Measurements from ENCODE around the gene EPHA10.

Gene EPHA10

DNA sequence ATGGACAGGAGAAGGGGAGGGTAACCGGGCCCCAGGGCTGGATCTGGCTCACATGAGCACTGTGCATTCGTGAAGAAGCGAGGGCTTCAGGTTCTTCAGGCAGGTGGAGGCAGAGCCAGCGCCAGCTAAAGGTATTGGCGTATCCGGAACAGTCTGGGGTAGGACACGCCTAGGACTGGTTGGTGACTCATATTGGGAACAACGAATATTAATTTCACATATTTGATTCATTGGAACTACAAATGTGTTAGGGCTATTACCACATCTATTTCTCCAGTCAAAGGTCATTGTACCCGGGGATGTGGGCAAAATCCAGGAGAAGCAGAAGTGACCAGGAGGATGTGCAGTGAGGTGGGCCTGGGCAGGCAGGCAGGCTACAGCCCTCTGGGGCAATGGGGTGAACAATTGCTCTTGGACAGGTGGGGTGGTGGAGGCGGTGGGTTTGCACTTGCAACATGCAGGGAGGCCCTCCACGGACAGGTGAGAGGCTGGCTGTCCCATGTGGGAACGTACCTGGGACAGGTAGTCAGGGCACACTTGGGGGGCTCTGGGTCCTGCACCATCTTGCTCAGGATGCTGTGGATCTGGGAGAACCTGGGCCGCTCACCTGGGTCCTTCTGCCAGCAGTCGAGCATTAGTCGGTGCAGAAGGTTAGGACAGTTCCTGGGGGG, 45.9 kb downstream of the EPHA10 start (continued):
- TF ChIP-seq, protein P1, sequence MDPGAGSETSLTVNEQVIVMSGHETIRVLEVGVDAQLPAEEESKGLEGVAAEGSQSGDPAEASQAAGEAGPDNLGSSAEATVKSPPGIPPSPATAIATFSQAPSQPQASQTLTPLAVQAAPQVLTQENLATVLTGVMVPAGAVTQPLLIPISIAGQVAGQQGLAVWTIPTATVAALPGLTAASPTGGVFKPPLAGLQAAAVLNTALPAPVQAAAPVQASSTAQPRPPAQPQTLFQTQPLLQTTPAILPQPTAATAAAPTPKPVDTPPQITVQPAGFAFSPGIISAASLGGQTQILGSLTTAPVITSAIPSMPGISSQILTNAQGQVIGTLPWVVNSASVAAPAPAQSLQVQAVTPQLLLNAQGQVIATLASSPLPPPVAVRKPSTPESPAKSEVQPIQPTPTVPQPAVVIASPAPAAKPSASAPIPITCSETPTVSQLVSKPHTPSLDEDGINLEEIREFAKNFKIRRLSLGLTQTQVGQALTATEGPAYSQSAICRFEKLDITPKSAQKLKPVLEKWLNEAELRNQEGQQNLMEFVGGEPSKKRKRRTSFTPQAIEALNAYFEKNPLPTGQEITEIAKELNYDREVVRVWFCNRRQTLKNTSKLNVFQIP (CRISPR knock-in tag; IDR thresholded peaks at IDR 0.05; ENCODE audit: borderline replicate concordance, low read depth) = no peak
- TF ChIP-seq ZNF70 (CRISPR knock-in tag; IDR thresholded peaks at IDR 0.05) (no peak), ZFP30 (CRISPR knock-in tag; IDR thresholded peaks at IDR 0.05) (no peak), SNAI2 (CRISPR knock-in tag; IDR thresholded peaks at IDR 0.05) (no peak), ESRRG (CRISPR knock-in tag; IDR thresholded peaks at IDR 0.05) (no peak), RARB (CRISPR knock-in tag; IDR thresholded peaks at IDR 0.05) (no peak), ZNF8 (CRISPR knock-in tag; IDR thresholded peaks at IDR 0.05) (no peak), ZC3H10 (CRISPR knock-in tag; IDR thresholded peaks at IDR 0.05) (no peak), PPARA (CRISPR knock-in tag; IDR thresholded peaks at IDR 0.05; ENCODE audit: borderline replicate concordance) (no peak)

DNA sequence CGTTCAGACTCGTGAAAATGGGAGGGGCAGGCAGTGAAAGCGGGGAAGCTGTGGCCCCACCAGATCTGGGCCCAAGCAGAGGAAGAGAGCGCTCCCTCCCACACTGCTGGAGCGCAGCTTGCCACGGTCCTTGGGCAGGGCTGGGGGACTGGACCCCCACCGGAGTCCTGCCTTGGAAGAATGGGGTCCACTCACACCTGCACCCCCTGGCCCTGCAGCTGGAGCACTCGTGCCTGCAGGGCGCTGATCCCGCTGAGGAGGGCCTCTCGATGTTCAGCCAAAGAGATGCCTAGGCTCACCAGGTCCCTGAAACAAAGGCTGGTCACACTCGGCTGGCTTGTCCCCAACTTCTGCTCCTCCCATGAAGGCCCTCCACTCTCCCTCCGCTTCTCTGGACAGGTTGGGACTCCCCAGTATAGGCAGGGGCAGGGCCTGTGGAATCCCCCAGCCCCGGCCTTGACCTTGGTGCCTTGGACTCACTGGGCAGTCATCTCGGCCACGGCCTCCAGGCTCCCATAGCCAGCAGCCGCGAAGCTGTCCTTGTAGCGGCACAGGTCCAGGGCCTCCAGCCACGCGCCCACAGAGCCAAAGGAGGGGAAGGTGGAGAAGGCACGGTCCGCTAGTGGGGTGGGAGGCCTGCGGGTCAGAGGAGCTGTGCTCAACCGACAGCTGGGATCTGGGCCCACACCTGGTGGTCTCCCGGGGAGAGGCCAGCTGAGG, 46.6 kb downstream of the EPHA10 start:
- TF ChIP-seq BACH2 (CRISPR knock-in tag; IDR thresholded peaks at IDR 0.05; ENCODE audit: borderline replicate concordance) (no peak), ZFP3 (CRISPR knock-in tag; IDR thresholded peaks at IDR 0.05) (no peak), ZNF565 (CRISPR knock-in tag; conservative IDR thresholded peaks at IDR 0.05; ENCODE audit: low read depth) (no peak), ARNTL (CRISPR knock-in tag; IDR thresholded peaks at IDR 0.05; ENCODE audit: borderline replicate concordance, low read depth) (no peak), ZNF8 (CRISPR knock-in tag; IDR thresholded peaks at IDR 0.05) (no peak), TCF4 (CRISPR knock-in tag; IDR thresholded peaks at IDR 0.05; ENCODE audit: borderline replicate concordance) (no peak), ISL1 (CRISPR knock-in tag; IDR thresholded peaks at IDR 0.05) (no peak), GLIS3 (CRISPR knock-in tag; IDR thresholded peaks at IDR 0.05) (no peak), OSR1 (CRISPR knock-in tag; IDR thresholded peaks at IDR 0.05) (no peak), PPARA (CRISPR knock-in tag; IDR thresholded peaks at IDR 0.05; ENCODE audit: borderline replicate concordance) (no peak), ZC3H10 (CRISPR knock-in tag; IDR thresholded peaks at IDR 0.05) (no peak), TOX (CRISPR knock-in tag; IDR thresholded peaks at IDR 0.05; ENCODE audit: borderline replicate concordance) (no peak), ZNF70 (CRISPR knock-in tag; IDR thresholded peaks at IDR 0.05) (no peak), RARB (CRISPR knock-in tag; IDR thresholded peaks at IDR 0.05) (no peak)
- TF ChIP-seq, protein P2, sequence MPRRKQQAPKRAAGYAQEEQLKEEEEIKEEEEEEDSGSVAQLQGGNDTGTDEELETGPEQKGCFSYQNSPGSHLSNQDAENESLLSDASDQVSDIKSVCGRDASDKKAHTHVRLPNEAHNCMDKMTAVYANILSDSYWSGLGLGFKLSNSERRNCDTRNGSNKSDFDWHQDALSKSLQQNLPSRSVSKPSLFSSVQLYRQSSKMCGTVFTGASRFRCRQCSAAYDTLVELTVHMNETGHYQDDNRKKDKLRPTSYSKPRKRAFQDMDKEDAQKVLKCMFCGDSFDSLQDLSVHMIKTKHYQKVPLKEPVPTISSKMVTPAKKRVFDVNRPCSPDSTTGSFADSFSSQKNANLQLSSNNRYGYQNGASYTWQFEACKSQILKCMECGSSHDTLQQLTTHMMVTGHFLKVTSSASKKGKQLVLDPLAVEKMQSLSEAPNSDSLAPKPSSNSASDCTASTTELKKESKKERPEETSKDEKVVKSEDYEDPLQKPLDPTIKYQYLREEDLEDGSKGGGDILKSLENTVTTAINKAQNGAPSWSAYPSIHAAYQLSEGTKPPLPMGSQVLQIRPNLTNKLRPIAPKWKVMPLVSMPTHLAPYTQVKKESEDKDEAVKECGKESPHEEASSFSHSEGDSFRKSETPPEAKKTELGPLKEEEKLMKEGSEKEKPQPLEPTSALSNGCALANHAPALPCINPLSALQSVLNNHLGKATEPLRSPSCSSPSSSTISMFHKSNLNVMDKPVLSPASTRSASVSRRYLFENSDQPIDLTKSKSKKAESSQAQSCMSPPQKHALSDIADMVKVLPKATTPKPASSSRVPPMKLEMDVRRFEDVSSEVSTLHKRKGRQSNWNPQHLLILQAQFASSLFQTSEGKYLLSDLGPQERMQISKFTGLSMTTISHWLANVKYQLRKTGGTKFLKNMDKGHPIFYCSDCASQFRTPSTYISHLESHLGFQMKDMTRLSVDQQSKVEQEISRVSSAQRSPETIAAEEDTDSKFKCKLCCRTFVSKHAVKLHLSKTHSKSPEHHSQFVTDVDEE (CRISPR knock-in tag; IDR thresholded peaks at IDR 0.05) = no peak
- TF ChIP-seq, protein P1 (CRISPR knock-in tag; IDR thresholded peaks at IDR 0.05; ENCODE audit: borderline replicate concordance, low read depth) = no peak
- TF ChIP-seq, protein P3, sequence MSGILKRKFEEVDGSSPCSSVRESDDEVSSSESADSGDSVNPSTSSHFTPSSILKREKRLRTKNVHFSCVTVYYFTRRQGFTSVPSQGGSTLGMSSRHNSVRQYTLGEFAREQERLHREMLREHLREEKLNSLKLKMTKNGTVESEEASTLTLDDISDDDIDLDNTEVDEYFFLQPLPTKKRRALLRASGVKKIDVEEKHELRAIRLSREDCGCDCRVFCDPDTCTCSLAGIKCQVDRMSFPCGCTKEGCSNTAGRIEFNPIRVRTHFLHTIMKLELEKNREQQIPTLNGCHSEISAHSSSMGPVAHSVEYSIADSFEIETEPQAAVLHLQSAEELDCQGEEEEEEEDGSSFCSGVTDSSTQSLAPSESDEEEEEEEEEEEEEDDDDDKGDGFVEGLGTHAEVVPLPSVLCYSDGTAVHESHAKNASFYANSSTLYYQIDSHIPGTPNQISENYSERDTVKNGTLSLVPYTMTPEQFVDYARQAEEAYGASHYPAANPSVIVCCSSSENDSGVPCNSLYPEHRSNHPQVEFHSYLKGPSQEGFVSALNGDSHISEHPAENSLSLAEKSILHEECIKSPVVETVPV (CRISPR knock-in tag; IDR thresholded peaks at IDR 0.05) = no peak

DNA sequence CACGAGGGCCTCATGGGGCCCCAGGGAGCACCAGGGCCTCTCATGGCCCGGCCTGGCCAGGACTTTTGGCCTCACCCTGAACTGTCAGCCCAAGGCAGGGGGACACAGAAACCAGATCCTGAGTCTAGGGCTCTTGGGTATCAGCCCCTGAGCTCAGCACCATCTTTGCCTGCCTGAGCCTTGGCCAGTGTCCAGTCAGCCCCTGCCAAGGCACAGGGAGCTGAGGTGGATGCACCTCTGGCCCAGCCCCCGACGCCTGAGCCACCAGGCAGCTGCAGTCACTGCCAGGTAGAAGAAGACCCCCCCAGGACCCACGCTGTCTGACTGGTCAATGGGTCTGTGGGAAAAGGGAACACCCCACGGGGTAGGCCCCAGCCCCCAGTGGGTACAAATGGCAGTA, 47.3 kb downstream of the EPHA10 start:
- no peak for ATAC-seq
- no peak for TF ChIP-seq ZNF70 (CRISPR knock-in tag; IDR thresholded peaks at IDR 0.05)
- TF ChIP-seq, protein P4, sequence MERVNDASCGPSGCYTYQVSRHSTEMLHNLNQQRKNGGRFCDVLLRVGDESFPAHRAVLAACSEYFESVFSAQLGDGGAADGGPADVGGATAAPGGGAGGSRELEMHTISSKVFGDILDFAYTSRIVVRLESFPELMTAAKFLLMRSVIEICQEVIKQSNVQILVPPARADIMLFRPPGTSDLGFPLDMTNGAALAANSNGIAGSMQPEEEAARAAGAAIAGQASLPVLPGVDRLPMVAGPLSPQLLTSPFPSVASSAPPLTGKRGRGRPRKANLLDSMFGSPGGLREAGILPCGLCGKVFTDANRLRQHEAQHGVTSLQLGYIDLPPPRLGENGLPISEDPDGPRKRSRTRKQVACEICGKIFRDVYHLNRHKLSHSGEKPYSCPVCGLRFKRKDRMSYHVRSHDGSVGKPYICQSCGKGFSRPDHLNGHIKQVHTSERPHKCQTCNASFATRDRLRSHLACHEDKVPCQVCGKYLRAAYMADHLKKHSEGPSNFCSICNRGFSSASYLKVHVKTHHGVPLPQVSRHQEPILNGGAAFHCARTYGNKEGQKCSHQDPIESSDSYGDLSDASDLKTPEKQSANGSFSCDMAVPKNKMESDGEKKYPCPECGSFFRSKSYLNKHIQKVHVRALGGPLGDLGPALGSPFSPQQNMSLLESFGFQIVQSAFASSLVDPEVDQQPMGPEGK (CRISPR knock-in tag; IDR thresholded peaks at IDR 0.05; ENCODE audit: borderline replicate concordance) = no peak
- no peak for TF ChIP-seq ISL1 (CRISPR knock-in tag; IDR thresholded peaks at IDR 0.05)
- no peak for TF ChIP-seq OSR1 (CRISPR knock-in tag; IDR thresholded peaks at IDR 0.05)
- TF ChIP-seq CSDC2 (CRISPR knock-in tag; IDR thresholded peaks at IDR 0.05) = no peak
- TF ChIP-seq, protein P5, sequence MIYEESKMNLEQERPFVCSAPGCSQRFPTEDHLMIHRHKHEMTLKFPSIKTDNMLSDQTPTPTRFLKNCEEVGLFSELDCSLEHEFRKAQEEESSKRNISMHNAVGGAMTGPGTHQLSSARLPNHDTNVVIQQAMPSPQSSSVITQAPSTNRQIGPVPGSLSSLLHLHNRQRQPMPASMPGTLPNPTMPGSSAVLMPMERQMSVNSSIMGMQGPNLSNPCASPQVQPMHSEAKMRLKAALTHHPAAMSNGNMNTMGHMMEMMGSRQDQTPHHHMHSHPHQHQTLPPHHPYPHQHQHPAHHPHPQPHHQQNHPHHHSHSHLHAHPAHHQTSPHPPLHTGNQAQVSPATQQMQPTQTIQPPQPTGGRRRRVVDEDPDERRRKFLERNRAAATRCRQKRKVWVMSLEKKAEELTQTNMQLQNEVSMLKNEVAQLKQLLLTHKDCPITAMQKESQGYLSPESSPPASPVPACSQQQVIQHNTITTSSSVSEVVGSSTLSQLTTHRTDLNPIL (CRISPR knock-in tag; IDR thresholded peaks at IDR 0.05; ENCODE audit: low read depth) = no peak
- no peak for TF ChIP-seq TCF4 (CRISPR knock-in tag; IDR thresholded peaks at IDR 0.05; ENCODE audit: borderline replicate concordance)
- TF ChIP-seq ZFP30 (CRISPR knock-in tag; IDR thresholded peaks at IDR 0.05) = no peak
- no peak for TF ChIP-seq ZNF8 (CRISPR knock-in tag; IDR thresholded peaks at IDR 0.05)
- no peak for TF ChIP-seq ZFP3 (CRISPR knock-in tag; IDR thresholded peaks at IDR 0.05)
- TF ChIP-seq SNAI2 (CRISPR knock-in tag; IDR thresholded peaks at IDR 0.05) = no peak
- no peak for TF ChIP-seq PPARA (CRISPR knock-in tag; IDR thresholded peaks at IDR 0.05; ENCODE audit: borderline replicate concordance)

More for the DNA sequence above, 46.6 kb downstream of the EPHA10 start:
- no peak for ATAC-seq
